Pulmonary artery endothelial cell (primary cell): ENCODE data around the gene CFAP92. TPM values are rescaled to one million over a fixed set of nuclear protein-coding genes. Genes with fewer than 3 reads are reported as not detected.

ENCODE experiments used
- DNase-seq: peaks from one replicate; pipeline ENCODE4 v3.0.0-alpha.2; 2011; ENCODE audit warnings: low read depth, low spot score
- total RNA-seq: library from RNA; depleted of rRNA; stranded (reverse); fragments of >200 nt; gene quantifications from 2 replicates; pipeline ENCODE4 v1.2.3, GENCODE V29; 2014

CFAP92 gene
- total RNA-seq, 1 donor from 2014 or later, result 0.07 TPM

DNA sequence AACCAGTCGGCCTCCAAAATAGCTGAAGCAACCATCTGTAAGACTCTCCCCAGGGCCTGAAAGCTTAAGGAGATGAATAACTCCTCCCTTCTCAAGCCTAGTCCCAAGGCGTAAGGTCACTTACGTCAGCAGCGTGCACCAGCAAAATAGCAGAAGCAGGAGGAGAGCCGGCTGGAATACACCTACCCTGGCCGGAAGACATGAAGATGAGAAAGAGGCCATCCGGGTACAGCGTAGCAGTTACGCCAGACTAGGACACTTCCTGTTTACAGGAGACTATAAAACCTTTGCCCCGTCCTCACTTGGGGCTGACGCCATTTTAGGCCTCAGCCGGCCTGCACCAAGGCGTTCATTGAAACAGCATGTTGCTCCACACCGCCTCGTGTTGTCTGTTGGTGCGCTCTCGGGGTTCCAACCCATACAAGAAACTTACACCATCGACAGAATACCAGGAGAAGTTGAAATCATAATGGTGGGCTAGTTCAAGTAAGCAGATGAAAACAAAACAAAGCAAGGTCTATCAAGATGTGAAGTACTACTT lies 2.5 kb downstream of the CFAP92 start:
- no peak for DNase-seq

DNA sequence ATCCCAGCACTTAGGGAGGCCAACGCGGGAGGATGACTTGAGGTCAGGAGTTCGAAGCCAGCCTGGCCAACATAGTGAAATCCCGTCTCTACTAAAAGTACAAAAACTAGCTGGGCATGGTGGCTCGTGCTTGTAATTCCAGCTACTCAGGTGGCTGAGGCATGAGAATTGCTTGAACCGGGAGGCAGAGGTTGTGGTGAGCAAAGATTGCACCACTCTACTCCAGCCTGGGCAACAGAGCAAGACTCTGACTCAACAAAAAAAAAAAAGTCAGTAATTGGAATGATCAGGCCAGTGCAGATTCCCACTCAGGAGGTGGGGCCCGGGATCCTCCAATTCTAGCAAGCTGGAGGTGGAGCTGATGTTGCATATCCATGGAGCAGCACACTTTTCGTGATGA lies 5.6 kb downstream of the CFAP92 start:
- DNase-seq, result no peak

DNA sequence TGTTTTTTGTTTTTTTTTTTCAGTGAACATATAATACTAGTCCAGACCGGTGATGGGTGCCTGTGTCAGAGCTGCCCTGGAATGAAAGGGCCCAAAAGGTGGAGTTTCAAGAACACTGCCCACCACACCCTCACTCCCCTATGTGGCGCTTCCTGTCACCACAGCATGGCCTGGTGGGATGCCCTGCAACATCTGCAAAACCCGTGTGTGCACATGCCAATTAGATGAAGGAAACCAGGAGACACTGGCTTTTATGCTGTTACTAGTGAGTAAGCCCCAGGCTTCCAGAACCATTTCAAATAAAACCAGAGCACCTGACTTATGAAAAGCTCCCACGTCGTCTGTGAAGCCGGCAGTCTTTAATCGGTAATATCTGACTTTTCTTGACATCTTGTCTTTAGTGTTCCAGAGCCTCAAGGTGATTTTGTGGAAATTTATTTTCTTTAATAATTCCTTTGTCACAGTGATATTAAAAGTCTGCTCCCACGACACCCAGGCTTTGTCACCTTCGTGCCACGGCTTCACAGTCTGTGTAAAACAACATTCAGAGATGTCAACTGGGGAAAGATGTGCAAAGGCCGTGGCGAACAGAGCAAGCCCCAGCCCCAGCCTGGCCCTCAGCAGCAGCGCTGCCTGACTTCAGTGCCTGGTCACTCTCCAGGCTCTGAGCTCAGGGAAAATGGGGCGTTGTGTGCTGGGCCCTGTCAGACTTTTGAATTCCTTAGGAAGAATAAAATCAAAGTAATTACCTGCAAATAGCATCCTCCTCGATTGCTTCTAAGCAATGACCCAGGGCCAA lies 6.4 kb downstream of the CFAP92 start:
- no peak for DNase-seq

DNA sequence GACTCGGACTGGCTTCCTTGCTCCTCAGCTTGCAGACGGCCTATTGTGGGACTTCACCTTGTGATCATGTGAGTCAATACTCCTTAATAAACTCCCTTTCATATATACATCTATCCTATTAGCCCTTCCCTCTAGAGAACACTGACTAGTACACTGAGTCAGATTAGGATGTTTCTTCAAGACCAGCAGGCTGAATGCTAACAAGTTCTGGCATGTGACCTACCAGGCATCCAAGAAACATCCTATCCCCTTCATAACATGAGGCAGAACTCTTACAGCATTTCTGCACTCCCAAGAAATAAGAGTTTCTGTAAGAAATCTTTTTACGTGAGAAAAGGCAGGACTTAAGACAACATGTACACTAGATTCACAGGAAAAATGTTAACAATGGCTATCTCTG lies 9.3 kb downstream of the CFAP92 start:
- DNase-seq, result no peak

DNA sequence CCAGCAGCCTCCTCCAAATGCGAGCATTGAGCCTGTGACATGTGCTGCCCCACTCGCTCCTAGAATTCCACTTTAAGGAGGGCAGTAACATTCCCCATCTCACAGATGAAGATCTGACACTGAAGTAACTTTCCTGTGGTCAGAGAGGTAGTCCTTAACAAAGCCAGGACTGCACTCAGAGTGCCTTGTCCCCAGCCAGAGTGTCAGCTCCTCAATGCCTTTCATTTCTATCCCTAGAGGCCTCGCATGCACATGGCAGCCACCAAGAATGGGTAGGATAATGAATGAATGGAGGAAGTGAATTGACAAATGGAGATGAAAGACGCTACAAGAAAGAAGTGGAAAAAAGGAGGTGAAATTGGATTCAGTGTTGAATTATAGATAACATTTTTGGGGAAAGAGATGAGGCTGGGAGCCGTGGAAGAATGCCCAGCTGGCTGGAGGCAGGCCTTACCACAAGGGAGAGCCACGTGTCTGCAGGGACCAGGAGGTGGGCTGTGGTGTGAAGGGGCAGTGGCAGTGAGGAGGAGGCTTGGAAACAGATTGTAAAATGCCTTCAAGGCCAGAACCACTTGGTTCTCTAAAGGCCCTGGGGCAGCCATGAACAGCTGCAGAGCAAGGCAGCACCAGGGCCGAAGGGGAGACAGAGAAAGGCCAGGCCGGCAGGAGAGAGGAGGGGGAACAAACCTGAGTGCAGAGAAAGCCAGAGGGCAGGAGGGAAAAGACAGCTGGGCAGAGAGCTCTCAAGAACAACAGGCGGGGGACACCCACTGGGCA lies 10.4 kb downstream of the CFAP92 start:
- DNase-seq, result no peak

DNA sequence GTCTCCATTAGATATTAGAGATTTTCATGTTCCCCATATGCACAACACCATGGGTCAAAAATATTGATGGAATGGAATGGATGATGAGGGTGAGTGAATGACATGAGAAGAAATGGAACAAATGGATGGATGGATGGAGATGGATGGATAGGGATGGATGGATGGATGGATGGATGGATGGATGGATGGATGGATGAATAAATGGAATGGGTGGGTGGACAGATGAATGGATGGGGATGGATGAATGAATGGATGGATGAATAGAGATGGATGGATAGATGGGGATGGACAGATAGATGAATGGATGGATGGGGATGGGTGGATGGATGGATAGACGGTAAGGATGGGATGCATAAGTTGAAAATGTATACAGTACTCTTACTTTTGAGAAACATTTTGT lies 18.6 kb downstream of the CFAP92 start:
- DNase-seq, result no peak

DNA sequence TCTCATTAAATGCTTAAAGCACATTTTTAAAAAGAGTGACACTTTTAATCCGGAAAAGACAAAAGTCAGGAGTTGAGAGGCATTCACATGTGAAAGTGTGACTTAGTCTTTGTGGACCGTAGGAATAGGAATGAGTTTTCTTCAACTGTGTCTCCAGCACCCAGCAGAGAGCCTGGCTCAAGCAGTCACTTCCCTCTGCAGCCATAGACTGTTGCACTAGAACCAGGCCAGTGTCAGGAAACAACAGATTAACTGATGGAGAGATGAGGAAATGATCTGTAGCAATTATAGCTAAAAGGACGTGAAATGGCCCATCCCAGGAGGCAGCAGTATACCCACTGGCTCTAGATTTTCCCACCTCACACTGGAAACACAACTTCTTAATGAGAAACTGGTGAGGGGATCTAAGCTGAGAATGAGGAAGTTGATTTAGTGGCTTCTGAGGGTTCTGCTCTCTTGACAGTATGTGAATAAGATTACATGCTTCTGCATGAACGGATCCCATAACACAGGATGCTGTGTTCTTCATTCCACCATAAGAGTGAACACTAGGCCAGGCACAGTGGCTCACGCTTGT lies 19.8 kb downstream of the CFAP92 start:
- DNase-seq, result no peak

DNA sequence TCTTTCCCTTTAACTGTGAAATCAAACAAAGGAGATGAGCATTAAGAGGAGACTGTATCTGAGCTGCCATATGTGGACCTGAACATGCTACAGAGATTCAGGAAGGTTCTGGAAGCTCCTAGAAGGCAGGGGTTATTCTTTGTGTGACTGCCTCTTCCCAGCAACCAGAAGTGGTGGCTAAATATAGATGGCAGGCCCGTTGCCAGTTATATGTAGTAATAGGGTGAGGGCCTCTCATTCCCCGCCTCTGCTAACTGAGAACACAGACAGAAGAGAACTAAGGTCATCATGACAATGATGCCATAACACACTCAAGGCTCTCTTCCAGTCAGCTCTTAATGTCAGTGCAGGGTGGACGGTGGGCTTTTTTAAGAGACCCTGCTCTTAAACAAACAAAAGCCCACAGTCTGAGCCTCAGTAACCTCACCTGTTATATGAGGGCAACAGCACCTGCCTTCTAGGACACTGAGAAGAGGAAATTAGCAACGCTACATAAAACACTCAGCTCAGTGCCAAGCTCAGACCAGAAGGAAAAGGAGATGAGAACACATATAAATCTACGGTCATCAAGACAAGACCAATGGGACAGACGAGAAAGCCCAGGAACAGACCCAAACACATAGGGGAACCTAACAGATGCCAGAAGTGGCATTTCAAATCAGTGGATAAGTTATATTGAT lies 22.3 kb downstream of the CFAP92 start:
- DNase-seq, result no peak

DNA sequence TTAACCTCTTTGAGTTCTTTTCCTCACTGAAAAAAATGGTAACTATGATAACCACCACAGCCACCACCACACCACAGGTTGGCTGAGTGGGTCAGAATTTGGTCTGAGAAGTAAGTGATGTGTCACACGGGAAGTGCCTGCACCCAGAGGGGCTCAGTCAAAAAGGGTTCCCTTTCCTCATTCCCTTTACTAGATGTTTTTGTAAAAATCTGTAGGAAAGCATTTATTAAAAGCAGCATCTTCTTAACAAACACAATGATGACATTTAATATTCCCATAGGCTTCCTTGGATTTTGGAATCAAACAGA lies 23.2 kb downstream of the CFAP92 start:
- no peak for DNase-seq

DNA sequence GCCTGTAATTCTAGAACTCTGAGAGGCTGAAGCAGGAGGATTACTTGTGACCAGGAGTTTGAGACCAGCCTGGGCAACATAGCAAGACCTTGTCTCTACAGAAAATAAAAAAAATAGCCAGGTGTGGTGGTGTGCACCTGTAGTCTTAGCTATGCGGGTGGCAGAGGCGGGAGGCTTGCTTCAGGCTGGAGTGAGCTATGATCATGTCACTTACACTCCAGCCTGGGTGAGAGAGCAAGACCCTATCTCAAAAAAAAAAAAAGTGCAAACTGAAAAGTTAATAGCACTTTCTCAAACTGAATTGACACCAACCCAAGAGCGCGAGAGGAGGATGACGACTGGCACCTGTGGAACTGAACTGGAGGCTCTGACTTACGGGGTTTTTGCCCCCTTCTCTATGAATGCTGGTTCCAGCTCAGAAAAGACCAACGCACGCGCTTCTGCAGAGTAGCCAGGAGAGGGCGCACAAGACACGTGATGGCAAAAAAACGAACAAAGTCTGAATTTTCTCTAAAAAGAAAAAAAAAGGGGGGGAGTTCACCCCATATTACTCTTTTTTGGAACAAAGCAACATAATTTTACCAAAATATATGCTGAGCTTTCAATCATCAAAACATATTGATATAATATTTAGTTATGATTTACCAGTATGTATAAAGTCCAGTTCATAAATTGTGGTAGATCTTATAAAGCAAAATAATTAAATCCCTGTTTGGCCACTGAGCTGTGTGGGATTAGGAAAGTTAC lies 23.7 kb downstream of the CFAP92 start:
- DNase-seq, result no peak

DNA sequence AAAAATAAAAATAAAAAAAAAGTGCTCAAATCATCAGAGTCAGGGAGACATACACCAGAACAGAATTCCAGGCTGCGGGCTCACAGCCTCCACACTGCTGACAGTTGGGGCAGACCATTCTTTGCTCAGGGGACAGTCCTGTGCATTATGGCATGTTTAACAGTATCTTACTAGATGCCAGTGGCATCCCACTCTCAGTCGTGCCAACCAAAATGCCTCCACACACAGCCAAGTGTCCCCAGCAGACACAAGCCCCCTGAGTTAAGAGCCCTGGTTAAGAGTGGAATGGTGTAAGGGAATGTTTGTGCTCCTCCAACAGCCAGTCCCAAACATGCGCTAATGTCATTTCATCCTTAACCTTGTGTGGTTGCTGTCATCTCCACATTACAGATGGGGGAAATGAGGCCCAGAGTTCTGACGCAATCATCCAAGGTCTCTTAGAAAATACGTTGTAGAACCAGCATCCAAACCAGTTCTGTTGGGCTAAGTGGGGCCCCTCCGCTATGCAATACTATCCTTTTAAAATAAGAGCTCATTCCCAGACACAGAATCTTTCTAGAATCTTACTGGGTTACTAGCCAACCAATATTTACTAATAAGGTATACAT lies 26.0 kb downstream of the CFAP92 start:
- DNase-seq, result no peak

DNA sequence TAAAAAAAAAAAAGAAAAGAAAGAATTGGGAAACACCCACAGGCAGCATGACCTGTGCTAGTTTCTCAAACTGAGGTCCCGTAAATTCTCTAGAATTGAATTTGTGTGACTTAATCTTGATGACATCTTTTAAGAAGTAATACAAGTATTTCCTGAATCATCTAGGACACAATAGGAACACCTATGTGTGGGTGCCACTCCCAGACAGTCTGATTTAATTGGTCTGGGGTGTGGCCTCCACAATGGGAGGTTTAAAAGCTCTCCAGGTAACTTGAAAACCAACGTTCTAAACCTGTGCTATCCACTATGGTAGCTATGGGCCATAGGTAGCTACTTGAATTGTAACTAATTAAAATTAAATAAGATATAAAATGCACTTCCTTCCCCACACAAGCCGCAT lies 28.1 kb downstream of the CFAP92 start:
- no peak for DNase-seq

DNA sequence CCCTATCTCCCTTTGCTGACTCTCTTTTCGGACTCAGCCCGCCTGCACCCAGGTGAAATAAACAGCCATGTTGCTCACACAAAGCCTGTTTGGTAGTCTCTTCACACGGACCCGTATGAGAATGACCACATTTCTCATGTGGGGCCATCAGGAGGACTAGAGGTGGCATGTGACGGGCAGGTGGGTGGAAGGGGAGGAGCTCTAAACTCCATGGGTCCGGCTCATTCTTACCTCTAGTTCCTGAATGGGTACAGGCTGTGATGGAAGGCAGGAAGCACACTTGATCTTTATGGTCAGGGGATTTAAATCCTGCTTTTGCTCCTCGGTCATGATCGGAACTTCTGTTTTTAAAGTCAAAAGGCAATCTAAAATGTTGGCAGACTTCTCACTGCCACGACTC lies 28.6 kb downstream of the CFAP92 start:
- no peak for DNase-seq

DNA sequence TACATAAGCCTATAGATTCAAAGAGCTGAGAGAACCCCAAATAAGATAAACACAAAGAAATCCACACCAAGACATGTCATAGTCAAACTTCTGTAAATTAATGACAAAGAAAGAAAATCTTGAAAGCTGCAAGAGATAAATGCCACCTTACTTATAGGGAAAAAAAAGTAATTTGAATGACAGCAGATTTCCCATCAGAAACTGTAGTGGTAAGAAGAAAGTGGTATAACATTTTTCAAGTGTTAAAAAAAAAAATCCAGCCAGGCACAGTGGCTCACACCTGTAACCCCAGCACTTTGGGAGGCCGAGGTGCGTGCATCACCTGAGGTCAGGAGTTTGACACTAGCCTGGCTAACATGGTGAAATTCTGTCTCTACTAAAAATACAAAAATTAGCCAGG lies 37.4 kb downstream of the CFAP92 start:
- DNase-seq, result no peak

DNA sequence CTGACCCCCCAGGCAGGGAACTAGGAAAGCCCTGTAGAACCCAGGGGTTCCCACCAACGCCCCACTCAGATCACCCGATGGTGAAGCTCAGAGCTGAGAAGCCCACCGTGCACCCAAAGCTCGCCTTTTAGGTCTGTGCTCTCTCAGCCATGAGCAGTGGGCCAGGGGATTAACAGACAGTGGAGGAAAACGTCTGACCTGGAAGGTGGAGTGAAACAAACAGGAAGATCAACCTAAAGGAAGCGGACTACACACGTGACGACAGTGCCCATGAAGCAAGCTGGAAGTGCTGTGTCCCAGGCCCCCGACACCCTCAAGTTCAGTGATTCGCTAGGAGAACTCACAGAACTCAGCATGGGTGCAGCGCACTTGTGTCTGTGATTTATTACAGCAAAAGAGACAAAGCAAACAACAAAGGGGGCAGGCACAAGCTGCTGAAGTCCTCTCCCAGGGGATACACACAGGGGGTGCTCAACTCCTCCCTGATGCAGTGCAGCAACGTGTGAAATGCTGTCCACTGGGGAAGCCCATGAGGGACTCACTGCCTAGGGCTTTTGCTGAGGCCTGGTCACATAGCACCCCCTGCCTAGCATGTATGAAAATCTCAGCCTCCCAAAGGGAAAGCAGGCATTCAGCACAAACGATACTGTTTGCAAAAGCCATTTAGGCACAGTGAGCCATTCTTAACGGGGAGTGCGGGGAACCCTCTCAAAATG lies 43.5 kb downstream of the CFAP92 start:
- no peak for DNase-seq

DNA sequence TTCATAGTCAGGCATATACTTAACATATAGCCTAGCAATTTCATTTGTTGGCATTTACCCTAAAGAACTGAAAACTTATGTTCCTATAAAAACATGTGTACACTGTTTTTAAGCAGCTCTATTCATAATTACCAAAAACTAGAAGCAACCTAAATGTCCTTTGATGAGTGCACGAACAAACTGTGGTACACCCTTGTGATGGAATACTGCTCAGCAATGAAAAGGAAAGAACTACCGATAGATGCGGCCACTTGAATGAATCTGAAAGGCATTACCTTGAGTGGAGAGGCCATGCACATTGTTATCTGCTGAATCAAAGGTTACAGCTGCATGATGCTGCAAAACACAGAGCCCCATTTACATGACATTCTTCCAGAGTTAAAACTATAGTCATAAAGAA lies 44.7 kb downstream of the CFAP92 start:
- DNase-seq, result no peak

DNA sequence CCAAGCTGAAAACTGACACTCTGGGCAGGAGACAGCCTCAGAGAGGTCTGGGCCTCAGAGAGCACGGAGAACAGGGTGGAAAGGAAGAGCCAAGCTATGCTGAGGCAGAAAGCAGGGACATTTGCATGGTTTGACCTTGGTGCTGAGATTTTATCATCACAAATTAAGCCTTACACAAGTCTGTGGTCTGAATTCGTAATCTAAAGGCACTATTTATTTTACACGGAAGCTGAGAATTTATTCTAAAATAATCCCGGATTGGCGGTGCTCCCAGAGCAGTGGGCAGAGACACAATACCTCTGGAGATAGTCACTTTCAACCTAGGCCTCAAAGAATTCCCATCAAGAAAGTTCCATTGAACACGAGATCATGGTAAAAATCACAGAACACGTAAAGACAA lies 47.5 kb downstream of the CFAP92 start:
- no peak for DNase-seq

DNA sequence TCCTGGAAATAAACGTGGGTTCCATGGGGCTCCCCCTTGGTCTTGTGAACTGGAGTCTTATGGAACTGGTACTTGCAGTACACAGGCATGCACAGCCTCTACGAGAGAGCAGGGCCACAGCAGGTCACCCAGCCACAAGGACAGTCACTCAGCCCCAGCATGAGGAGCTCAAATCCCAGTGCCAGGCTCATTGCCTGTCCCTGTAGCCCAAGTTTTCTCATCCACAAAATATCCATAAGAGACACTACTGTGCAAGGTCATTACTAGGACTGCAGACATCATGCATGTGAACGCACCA lies 48.0 kb downstream of the CFAP92 start:
- DNase-seq, result no peak

DNA sequence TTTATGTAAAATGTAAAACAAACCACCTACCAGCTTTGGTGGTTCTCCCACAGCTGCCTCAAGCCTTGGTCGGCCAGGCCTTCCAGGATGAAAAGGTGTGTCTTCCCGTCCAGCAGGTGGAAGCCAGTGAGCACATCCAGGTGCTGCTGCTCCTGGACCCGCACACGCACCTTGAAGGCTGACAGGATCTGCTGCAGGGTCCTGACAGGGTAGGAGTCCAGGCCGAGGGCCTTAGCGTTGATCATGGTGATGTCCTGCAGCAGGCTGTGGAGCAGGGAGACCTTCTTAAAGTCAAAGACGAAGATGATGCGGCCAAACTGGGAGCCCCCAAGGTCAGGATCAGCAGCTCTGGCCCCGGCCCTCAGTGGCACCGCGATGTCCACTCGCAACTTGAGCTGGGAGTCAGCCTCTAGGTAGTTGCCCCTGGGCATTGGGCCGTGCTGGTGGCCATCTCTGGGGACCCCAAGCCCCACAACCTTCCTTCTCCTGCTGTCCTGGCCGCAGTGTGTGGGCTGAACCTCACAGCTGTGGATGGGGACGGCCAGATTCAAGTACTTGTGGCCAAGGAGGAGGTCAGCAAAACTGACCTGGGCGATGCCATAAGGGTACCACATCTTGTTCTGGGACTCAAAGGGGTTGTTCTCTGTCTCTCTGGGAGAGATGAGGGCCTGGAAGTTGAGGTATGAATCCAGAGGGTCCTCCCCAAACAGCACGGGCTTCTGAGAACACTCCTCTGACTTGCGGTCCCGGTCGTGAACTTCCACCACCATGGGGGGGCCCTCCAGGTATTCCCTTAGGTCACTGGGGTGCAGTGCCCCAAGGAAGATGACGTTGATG lies 48.6 kb downstream of the CFAP92 start:
- no peak for DNase-seq
